BLaER1 (cell line): Measurements from ENCODE around the gene TSFM.

Experiments
- H3K27ac ChIP-seq: shearing (Covaris generic); formaldehyde crosslinking; 2 replicates; pipeline ENCODE4 v1.8.1; 2022
- H3K27me3 ChIP-seq: shearing (Covaris generic); formaldehyde crosslinking; 2 replicates; pipeline ENCODE4 v1.8.1; 2022
- H3K36me3 ChIP-seq: shearing (Covaris generic); formaldehyde crosslinking; 2 replicates; pipeline ENCODE4 v1.8.1; 2022
- H3K4me1 ChIP-seq: shearing (Covaris generic); formaldehyde crosslinking; 2 replicates; pipeline ENCODE4 v1.8.1; 2022
- H3K4me2 ChIP-seq: shearing (Covaris generic); formaldehyde crosslinking; 2 replicates; pipeline ENCODE4 v1.8.1; 2022
- H3K4me3 ChIP-seq: shearing (Covaris generic); formaldehyde crosslinking; 2 replicates; pipeline ENCODE4 v1.8.1; 2022
- H3K9ac ChIP-seq: shearing (Covaris generic); formaldehyde crosslinking; 2 replicates; pipeline ENCODE4 v1.8.1; 2022
- H3K9me3 ChIP-seq: shearing (Covaris generic); formaldehyde crosslinking; 2 replicates; pipeline ENCODE4 v1.8.1; 2022
- H4K20me1 ChIP-seq: shearing (Covaris generic); formaldehyde crosslinking; 2 replicates; pipeline ENCODE4 v1.8.1; 2022
- Cebpa-rat ChIP-seq: shearing (Covaris generic); IDR thresholded peaks from 2 replicates; pipeline ENCODE4 v1.8.1; 2022

TSFM gene

GRCh38 chr12:57832966-57833365, 50.4 kb downstream of the TSFM start:
- Histone ChIP-seq H3K4me3 (no peak overlapping the region), H3K36me3 (peaks cover 34% of the 10 kb centered on the region), H3K27me3 (no peaks in the 10 kb centered on the region), H4K20me1 (peaks cover 100% of the 10 kb centered on the region), H3K27ac (peak overlapping the region; percentile 54; the same call in 1 of the 2 replicates), H3K9ac (0 out of 2 replicates have a peak overlapping the region, but pooled peaks have one; percentile 25), H3K4me2 (peak overlapping the region; percentile 86), H3K4me1 (peaks cover 69% of the 10 kb centered on the region), H3K9me3 (no peaks in the 10 kb centered on the region)
- TF ChIP-seq Cebpa-rat = no peak

- Histone ChIP-seq H3K27ac (peak overlapping the region; percentile 54), H3K9me3 (no peaks in the 10 kb centered on the region), H3K4me1 (peaks cover 76% of the 10 kb centered on the region), H3K27me3 (no peaks in the 10 kb centered on the region), H3K4me3 (no peak overlapping the region), H3K9ac (no peak overlapping the region), H3K4me2 (peak overlapping the region; percentile 86), H4K20me1 (peaks cover 100% of the 10 kb centered on the region), H3K36me3 (peaks cover 26% of the 10 kb centered on the region)
- no peak for TF ChIP-seq Cebpa-rat
Observed at GRCh38 chr12:57833672-57834071, 51.1 kb downstream of the TSFM start.

DNA sequence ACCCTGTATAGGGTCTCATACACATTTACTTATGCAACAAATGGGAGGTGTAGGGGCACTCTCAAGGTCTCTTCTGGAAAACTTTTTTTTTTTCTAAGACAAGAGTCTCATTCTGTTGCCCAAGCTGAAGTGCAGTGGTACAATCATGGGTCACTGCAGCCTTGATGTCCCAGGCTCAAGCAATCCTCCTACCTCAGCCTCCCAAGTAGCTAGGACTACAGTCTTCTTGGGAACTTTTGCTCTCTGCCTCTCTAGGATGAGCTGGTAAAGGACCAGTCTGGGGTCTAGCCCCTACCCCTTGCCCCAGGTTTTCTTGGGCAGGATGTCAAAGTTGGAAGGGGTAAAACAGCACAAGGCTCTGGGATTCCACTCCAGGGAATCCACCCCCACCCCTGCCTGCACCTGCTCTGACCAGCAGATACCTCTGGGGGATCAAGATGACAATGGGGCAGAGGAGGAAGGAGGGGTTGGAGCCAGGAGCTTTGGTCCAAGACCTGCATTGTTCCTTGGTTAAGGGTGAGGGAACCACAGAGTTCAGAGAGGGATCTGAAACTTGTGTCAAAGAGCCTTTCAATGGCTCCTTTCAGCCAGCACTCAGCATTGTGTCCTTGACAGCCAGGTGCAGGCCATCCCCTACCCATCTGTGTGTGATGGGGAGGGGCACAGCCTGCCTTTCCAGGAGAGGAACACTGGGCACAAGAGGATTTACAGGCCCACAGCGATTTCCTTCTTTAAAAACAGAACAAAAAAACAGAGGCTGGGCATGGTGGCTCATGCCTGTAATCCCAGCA, 51.7 kb downstream of the TSFM start:
- Histone ChIP-seq H3K4me1 (peaks cover 83% of the 10 kb centered on the region), H3K9ac (no peak overlapping the region), H4K20me1 (peaks cover 100% of the 10 kb centered on the region), H3K36me3 (peaks cover 20% of the 10 kb centered on the region), H3K27ac (peak overlapping the region; percentile 27; the same call in 1 of the 2 replicates), H3K9me3 (no peaks in the 10 kb centered on the region), H3K4me3 (no peak overlapping the region), H3K4me2 (peak overlapping the region; percentile 86), H3K27me3 (no peaks in the 10 kb centered on the region)
- TF ChIP-seq Cebpa-rat = no peak

- no peak for TF ChIP-seq Cebpa-rat
- H3K9ac ChIP-seq = peak overlapping the region; percentile 36
- no peaks in the 10 kb centered on the region for H3K27me3 ChIP-seq
- H3K4me1 ChIP-seq = peaks cover 96% of the 10 kb centered on the region
- H3K27ac ChIP-seq = peak overlapping the region; percentile 48
- H4K20me1 ChIP-seq = peaks cover 100% of the 10 kb centered on the region
- H3K9me3 ChIP-seq = no peaks in the 10 kb centered on the region
- peak overlapping the region; percentile 86 for H3K4me2 ChIP-seq
- peaks cover 13% of the 10 kb centered on the region for H3K36me3 ChIP-seq
- 0 out of 2 replicates have a peak overlapping the region, but pooled peaks have one; percentile 23 for H3K4me3 ChIP-seq
Observed at GRCh38 chr12:57835366-57836288, 53.0 kb downstream of the TSFM start.

DNA sequence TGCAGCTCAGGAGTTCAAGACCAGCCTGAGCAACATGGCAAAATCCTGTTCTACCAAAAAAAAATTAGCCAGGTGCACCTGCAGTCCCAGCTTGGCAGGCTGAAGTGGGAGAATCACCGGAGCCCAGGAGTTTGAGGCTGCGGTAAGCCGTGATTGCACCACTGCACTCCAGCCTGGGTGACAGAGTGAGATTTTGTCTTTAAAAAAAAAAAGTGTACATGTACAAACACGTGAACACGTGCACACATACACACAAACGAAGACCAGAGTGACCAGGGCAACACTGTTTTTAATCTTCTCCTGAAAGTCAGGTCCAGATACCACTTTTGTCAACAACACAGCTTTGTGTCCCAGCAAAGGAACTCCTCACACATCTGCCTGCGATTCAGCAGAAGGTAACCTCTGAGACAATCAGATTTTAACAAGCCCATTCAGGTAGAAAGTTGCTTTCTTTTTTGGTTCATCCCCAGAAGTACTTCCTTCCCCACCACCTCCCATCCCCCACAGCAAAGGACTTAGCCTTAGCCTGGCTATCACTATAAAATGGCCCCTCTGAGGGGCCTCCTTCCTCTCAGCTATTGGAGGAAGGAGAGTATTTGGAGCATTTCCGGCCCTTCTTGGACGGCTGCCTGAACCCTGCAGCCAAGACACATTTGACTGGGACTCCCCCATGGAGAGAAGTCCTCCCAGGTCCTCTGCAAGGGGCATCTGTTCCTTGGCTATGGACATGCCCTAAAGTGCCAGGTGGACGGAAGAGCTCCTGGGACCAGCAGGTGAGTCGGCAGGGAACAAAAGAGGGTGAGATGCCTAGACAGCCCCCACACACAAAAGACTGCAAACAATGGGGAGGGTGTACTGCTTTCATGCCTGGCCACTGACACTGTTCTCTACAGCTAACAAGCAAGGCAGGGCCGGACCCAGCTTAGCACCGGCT, 54.1 kb downstream of the TSFM start:
- TF ChIP-seq Cebpa-rat = no peak
- peak overlapping the region; percentile 23; the same call in 1 of the 2 replicates for H3K4me3 ChIP-seq
- peaks cover 100% of the 10 kb centered on the region for H4K20me1 ChIP-seq
- peaks cover 100% of the 10 kb centered on the region for H3K4me1 ChIP-seq
- peak overlapping the region; percentile 48 for H3K27ac ChIP-seq
- no peaks in the 10 kb centered on the region for H3K9me3 ChIP-seq
- H3K27me3 ChIP-seq = no peaks in the 10 kb centered on the region
- 0 out of 2 replicates have a peak, but pooled peaks cover 10% of the 10 kb centered on the region for H3K36me3 ChIP-seq
- peak overlapping the region; percentile 36 for H3K9ac ChIP-seq
- peak overlapping the region; percentile 86 for H3K4me2 ChIP-seq

DNA sequence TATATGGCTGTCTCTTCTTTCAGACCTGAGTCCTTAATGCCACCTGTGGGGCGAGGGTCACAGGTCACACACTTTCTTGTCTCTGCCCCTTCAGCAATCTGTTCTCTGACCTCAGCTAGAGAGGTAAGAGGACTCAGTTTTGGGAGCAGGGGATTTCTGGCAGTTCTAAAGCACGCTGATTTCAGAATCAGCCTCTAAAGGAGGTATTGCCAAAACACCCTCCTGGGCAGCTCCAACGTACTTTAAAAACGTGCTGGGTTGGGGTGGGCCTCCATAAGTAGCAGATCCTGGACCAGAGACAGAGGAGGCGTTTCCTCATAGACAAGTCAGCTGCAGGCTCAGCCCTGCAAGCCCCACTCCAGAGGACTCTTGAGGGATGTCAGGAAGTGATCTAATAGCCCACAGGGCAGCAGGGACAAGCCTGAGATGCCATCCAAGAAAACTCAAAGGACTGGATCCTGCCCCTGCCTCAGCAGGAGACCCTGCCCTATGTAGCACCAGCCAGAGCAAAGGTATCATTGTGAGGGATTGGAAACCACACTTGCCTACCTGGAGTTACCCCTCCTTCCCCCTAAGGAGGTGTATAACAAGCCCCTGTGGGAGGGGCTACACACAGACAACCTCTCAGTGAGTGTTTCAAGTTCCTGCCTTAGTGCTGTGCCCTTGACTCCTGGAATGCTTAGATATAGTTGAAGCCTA, 55.4 kb downstream of the TSFM start:
- Histone ChIP-seq H3K4me1 (peaks cover 100% of the 10 kb centered on the region), H3K9ac (peak overlapping the region; percentile 6; the same call in 1 of the 2 replicates), H3K27ac (peak overlapping the region; percentile 11; the same call in 1 of the 2 replicates), H4K20me1 (peaks cover 100% of the 10 kb centered on the region), H3K4me2 (peak overlapping the region; percentile 86), H3K27me3 (no peaks in the 10 kb centered on the region), H3K4me3 (0 out of 2 replicates have a peak overlapping the region, but pooled peaks have one; percentile 2), H3K36me3 (0 out of 2 replicates have a peak, but pooled peaks cover 6% of the 10 kb centered on the region), H3K9me3 (no peaks in the 10 kb centered on the region)
- TF ChIP-seq Cebpa-rat = no peak

DNA sequence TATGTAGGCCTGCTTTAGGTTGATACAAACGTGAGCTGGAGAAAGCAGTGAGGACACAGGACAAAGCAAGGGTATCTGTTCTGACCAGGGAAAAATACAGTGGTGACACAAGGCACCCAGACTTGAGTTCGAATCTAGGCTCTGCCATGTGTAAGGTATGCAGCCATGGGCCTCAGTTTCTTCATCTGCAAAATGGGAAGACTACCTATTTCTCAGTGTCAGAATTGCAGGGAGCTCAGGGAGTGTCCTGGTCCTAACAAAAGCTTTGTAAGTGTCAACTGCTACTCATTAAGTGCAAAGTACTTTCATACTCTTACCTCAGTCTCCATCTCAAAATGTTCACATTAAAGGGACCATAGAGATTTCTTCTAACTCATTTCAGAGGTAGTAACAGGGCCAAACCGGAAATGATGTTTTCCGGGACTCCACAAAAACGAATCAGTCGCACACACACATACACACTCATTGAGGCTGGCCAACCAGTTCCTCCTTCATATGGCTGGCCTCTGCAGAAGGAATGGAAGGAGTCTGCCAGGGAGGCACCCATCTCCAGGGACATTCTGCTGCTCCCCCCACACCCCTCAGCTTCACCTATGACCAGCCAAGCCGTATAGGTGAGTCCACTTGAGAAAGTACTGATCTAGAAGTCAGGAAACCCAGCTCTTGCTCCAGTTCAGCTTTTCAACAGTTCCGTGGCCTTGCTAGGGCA, 56.2 kb downstream of the TSFM start:
- TF ChIP-seq Cebpa-rat = no peak
- H3K4me2 ChIP-seq = peak overlapping the region; percentile 86
- peaks cover 100% of the 10 kb centered on the region for H4K20me1 ChIP-seq
- H3K9ac ChIP-seq = peak overlapping the region; percentile 16; the same call in 1 of the 2 replicates
- H3K4me1 ChIP-seq = peaks cover 100% of the 10 kb centered on the region
- no peaks in the 10 kb centered on the region for H3K9me3 ChIP-seq
- H3K27ac ChIP-seq = peak overlapping the region; percentile 24; the same call in 1 of the 2 replicates
- H3K4me3 ChIP-seq = 0 out of 2 replicates have a peak overlapping the region, but pooled peaks have one; percentile 2
- 0 out of 2 replicates have a peak, but pooled peaks cover 6% of the 10 kb centered on the region for H3K36me3 ChIP-seq
- H3K27me3 ChIP-seq = no peaks in the 10 kb centered on the region

- Histone ChIP-seq H3K4me3 (no peak overlapping the region), H3K9me3 (no peaks in the 10 kb centered on the region), H3K36me3 (0 out of 2 replicates have a peak, but pooled peaks cover 6% of the 10 kb centered on the region), H3K27ac (no peak overlapping the region), H3K4me1 (peaks cover 96% of the 10 kb centered on the region), H3K27me3 (no peaks in the 10 kb centered on the region), H3K9ac (no peak overlapping the region), H3K4me2 (peak overlapping the region; percentile 86), H4K20me1 (peaks cover 100% of the 10 kb centered on the region)
- TF ChIP-seq Cebpa-rat = no peak
Observed at GRCh38 chr12:57839996-57840395, 57.4 kb downstream of the TSFM start.
